ENCODE measurements around the gene JMJD4. TPM values are rescaled to one million over a fixed set of nuclear protein-coding genes. Genes with fewer than 3 reads are reported as not detected.

JMJD4 gene
- total RNA-seq, 1 donor from 2014 or later = 28.3 TPM

- Mint-ChIP-seq H3K4me1 (peaks cover 4% of the 10 kb centered on the region), H3K4me3 (no peak overlapping the region), H3K27ac (ENCODE audit: unreplicated experiment) (no peak overlapping the region), H3K9me3 (no peaks in the 10 kb centered on the region), H3K36me3 (ENCODE audit: low read depth) (peaks cover 6% of the 10 kb centered on the region), H3K27me3 (ENCODE audit: low read depth) (no peaks in the 10 kb centered on the region)
- DNase-seq (ENCODE audit: low read depth, low spot score) = no peak
- TF ChIP-seq, protein P1, sequence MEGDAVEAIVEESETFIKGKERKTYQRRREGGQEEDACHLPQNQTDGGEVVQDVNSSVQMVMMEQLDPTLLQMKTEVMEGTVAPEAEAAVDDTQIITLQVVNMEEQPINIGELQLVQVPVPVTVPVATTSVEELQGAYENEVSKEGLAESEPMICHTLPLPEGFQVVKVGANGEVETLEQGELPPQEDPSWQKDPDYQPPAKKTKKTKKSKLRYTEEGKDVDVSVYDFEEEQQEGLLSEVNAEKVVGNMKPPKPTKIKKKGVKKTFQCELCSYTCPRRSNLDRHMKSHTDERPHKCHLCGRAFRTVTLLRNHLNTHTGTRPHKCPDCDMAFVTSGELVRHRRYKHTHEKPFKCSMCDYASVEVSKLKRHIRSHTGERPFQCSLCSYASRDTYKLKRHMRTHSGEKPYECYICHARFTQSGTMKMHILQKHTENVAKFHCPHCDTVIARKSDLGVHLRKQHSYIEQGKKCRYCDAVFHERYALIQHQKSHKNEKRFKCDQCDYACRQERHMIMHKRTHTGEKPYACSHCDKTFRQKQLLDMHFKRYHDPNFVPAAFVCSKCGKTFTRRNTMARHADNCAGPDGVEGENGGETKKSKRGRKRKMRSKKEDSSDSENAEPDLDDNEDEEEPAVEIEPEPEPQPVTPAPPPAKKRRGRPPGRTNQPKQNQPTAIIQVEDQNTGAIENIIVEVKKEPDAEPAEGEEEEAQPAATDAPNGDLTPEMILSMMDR (conservative IDR thresholded peaks at IDR 0.05) = no peak
These were observed 36.2 kb upstream of the JMJD4 start for GRCh38 chr1:227771326-227771725.

DNA sequence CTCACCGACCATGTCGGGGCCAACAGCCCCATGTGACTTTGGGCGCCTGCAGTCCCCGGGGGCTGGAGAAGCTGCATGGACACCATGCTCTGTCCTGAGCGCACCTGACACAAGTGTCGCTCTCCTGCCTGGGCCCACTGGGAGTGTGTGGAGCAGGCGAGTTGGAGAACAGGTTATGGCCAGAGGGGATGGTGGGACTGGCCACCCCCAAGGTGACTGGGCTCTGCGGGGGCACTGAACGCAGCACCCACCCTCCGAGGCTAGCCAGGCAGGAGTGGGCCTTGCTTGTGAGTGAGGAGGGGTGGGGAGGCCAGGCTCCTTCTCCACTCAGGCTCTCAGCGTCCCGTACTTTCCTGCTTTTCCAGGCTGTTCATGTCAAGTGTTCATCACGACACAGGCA, 35.7 kb upstream of the JMJD4 start:
- Mint-ChIP-seq H3K36me3 (ENCODE audit: low read depth) (peaks cover 6% of the 10 kb centered on the region), H3K9me3 (no peaks in the 10 kb centered on the region), H3K27ac (ENCODE audit: unreplicated experiment) (no peak overlapping the region), H3K4me3 (no peak overlapping the region), H3K4me1 (no peaks in the 10 kb centered on the region), H3K27me3 (ENCODE audit: low read depth) (no peaks in the 10 kb centered on the region)
- DNase-seq (ENCODE audit: low read depth, low spot score) = no peak
- TF ChIP-seq, protein P1 (conservative IDR thresholded peaks at IDR 0.05) = no peak

DNA sequence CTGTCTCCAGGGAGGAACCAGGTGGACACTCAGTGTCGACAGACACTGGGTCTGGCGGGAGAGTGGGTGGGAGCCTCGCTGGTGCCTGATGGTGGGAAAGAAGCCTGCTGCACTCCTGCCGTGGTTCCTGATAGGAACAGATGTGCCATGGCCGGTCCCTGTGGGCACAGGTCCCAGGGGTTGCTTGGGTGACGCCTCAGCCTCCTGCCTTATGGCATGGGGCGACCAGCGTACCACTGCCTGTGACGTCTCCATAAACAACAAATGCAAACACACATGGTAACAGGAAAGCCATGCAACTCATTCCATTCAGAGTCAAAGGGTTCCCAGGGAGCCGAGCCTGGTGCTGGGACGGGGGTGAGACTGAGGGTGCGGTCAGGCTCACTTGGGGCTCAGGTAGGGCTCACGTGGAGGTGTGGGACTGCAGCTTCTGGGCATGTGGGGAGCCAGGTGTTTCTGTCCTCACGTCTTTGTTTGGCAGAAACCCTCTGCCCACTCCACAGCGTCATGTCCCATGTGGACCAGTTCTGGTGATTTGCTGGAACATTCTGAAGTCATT, 34.9 kb upstream of the JMJD4 start:
- no peak overlapping the region for H3K4me3 Mint-ChIP-seq
- no peaks in the 10 kb centered on the region for H3K9me3 Mint-ChIP-seq
- no peak overlapping the region for H3K27ac Mint-ChIP-seq (ENCODE audit: unreplicated experiment)
- peaks cover 6% of the 10 kb centered on the region for H3K36me3 Mint-ChIP-seq (ENCODE audit: low read depth)
- no peaks in the 10 kb centered on the region for H3K4me1 Mint-ChIP-seq
- TF ChIP-seq, protein P1 (conservative IDR thresholded peaks at IDR 0.05) = no peak
- no peak for DNase-seq (ENCODE audit: low read depth, low spot score)
- H3K27me3 Mint-ChIP-seq (ENCODE audit: low read depth) = no peaks in the 10 kb centered on the region

- no peaks in the 10 kb centered on the region for H3K27me3 Mint-ChIP-seq (ENCODE audit: low read depth)
- peaks cover 6% of the 10 kb centered on the region for H3K36me3 Mint-ChIP-seq (ENCODE audit: low read depth)
- H3K27ac Mint-ChIP-seq (ENCODE audit: unreplicated experiment) = no peak overlapping the region
These were observed 34.2 kb upstream of the JMJD4 start for GRCh38 chr1:227769047-227769935.

DNA sequence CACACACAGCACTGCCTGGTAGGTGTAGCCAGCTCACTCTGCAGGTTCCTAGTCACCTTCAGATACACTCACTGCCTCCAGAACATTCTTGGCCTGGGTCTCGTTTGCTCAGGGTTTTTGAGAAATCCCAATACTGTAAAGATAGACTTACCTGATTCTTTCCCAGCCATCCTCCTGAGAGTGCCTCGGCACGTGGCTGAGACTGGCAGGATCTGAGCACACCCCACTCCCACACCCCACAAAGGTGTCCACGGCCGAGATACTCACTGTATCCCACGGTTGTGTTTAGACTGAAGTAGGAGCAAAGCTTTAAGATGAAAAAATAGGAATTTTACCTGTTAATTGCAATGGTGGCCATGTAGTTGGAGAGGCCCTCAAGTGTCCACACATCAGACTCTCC, 33.5 kb upstream of the JMJD4 start:
- DNase-seq (ENCODE audit: low read depth, low spot score) = no peak
- no peaks in the 10 kb centered on the region for H3K27me3 Mint-ChIP-seq (ENCODE audit: low read depth)
- peaks cover 6% of the 10 kb centered on the region for H3K36me3 Mint-ChIP-seq (ENCODE audit: low read depth)
- H3K4me3 Mint-ChIP-seq = no peak overlapping the region
- H3K27ac Mint-ChIP-seq (ENCODE audit: unreplicated experiment) = no peak overlapping the region
- no peaks in the 10 kb centered on the region for H3K9me3 Mint-ChIP-seq
- TF ChIP-seq, protein P1 (conservative IDR thresholded peaks at IDR 0.05) = no peak
- no peaks in the 10 kb centered on the region for H3K4me1 Mint-ChIP-seq

More at GRCh38 chr1:227769047-227769935, 34.2 kb upstream of the JMJD4 start:
- Mint-ChIP-seq H3K4me3 (no peak overlapping the region), H3K4me1 (no peaks in the 10 kb centered on the region), H3K9me3 (no peaks in the 10 kb centered on the region)
- no peak for DNase-seq (ENCODE audit: low read depth, low spot score)
- TF ChIP-seq, protein P1 (conservative IDR thresholded peaks at IDR 0.05) = no peak
